K562 (cell line): ENCODE data around the gene NPDC1. TPM values are rescaled to one million over a fixed set of nuclear protein-coding genes. Genes with fewer than 3 reads are reported as not detected.

Experiments
- ARID4B ChIP-seq: sonication (generic); formaldehyde crosslinking; IDR thresholded peaks from 2 replicates; pipeline ENCODE4 v1.8.0; 2022; ENCODE audit warnings: mild to moderate bottlenecking, missing genetic modification reagents
- ARNT ChIP-seq, 2 experiments: fragments of 450-650 bp; IDR thresholded peaks; 2 replicates each; pipeline ENCODE4 v1.6.1; 2016; ENCODE audit warnings: mild to moderate bottlenecking in 1 of 2
- CEBPB ChIP-seq: fragments of 450-650 bp; IDR thresholded peaks from 2 replicates; pipeline ENCODE4 v1.6.1; 2016; ENCODE audit warnings: missing genetic modification characterization, missing compliant biosample characterization
- CTBP1 ChIP-seq: fragments of 450-650 bp; IDR thresholded peaks from 2 replicates; pipeline ENCODE4 v1.6.1; 2016; ENCODE audit warnings: borderline replicate concordance
- EWSR1 ChIP-seq: fragments of 450-650 bp; IDR thresholded peaks from 2 replicates; pipeline ENCODE4 v1.6.1; 2018; ENCODE audit warnings: borderline replicate concordance, mild to moderate bottlenecking, low read depth, moderate library complexity; ENCODE audit not compliant: partially characterized antibody
- HDGF ChIP-seq: fragments of 450-650 bp; IDR thresholded peaks from 2 replicates; pipeline ENCODE4 v1.6.1; 2016
- JUN ChIP-seq, 2 experiments: sonication (generic) in 1 of 2; formaldehyde crosslinking in 1 of 2; IDR thresholded peaks; 2 replicates each; pipeline versions ENCODE4 v1.6.1 to v1.8.0; 2012 to 2022; ENCODE audit warnings: borderline replicate concordance in 2 of 2, mild to moderate bottlenecking in 2 of 2, improper control_type of control experiment in 1 of 2, low read depth in 1 of 2, low read length in 1 of 2, missing genetic modification reagents in 1 of 2
- KAT2B ChIP-seq: IDR thresholded peaks from one replicate; pipeline ENCODE4 v1.6.1; 2012; ENCODE audit warnings: low read depth, mild to moderate bottlenecking, control low read depth, inconsistent platforms, low read length, moderate library complexity
- KLF1 ChIP-seq: fragments of 450-650 bp; IDR thresholded peaks from 2 replicates; pipeline ENCODE4 v1.6.1; 2016; ENCODE audit warnings: missing genetic modification characterization, missing compliant biosample characterization
- NR2C2 ChIP-seq, 2 experiments: fragments of 200-800 bp in 1 of 2; sonication (Bioruptor generic) in 1 of 2; sonication (generic) in 1 of 2; formaldehyde crosslinking in 1 of 2; IDR thresholded peaks; 2 replicates each; pipeline versions ENCODE4 v1.6.1 to v1.8.0; 2016 to 2022; ENCODE audit warnings: mild to moderate bottlenecking in 1 of 2, missing compliant biosample characterization in 1 of 2, missing genetic modification characterization in 1 of 2, missing genetic modification reagents in 1 of 2
- NR3C1 ChIP-seq: sonication (generic); formaldehyde crosslinking; IDR thresholded peaks from 2 replicates; pipeline ENCODE4 v1.8.1; 2022; ENCODE audit warnings: missing genetic modification reagents
- PCBP1 ChIP-seq: fragments of 200-400 bp; formaldehyde crosslinking; IDR thresholded peaks from 2 replicates; pipeline ENCODE4 v1.6.1; 2018; ENCODE audit warnings: mild to moderate bottlenecking, low read depth, low read length; ENCODE audit not compliant: poor library complexity, severe bottlenecking
- POLR2G ChIP-seq: fragments of 200-400 bp; formaldehyde crosslinking; IDR thresholded peaks from 2 replicates; pipeline ENCODE4 v1.6.1; 2017; ENCODE audit warnings: low read depth, mild to moderate bottlenecking, antibody characterized with exemption, low read length, moderate library complexity
- SRSF9 ChIP-seq: fragments of 200-400 bp; formaldehyde crosslinking; IDR thresholded peaks from 2 replicates; pipeline ENCODE4 v1.6.1; 2017; ENCODE audit warnings: low read depth, low read length, borderline replicate concordance
- STAT5B ChIP-seq: fragments of 250-450 bp; sonication (Bioruptor Pico); IDR thresholded peaks from 2 replicates; pipeline ENCODE4 v1.8.0; 2021; ENCODE audit warnings: mild to moderate bottlenecking, inconsistent platforms
- XRCC4 ChIP-seq: IDR thresholded peaks from one replicate; pipeline ENCODE4 v1.6.1; 2011; ENCODE audit not compliant: insufficient read depth, insufficient read length; ENCODE audit errors: extremely low read depth
- ZFX ChIP-seq: sonication (generic); formaldehyde crosslinking; IDR thresholded peaks from 2 replicates; pipeline ENCODE4 v1.8.0; 2022; ENCODE audit warnings: mild to moderate bottlenecking, missing genetic modification reagents, moderate library complexity
- ZNF354B ChIP-seq: fragments of 250-450 bp; sonication (Bioruptor Pico); IDR thresholded peaks from 2 replicates; pipeline ENCODE4 v1.4.0; 2020
- ZNF785 ChIP-seq: fragments of 250-450 bp; sonication (Bioruptor Pico); IDR thresholded peaks from 2 replicates; pipeline ENCODE4 v1.4.0; 2020; ENCODE audit warnings: mild to moderate bottlenecking
- polyA plus RNA-seq, 8 experiments: library from polyadenylated mRNA; depleted of rRNA in 4 of 8; stranded (reverse) in 5 of 8; unstranded in 3 of 8; fragments of >200 nt; fragmentation: Nextera tagmentation in 2 of 8; fragmentation: Illumina TruSeq in 1 of 8; extraction: Ambion mirVana in 2 of 8; extraction: Trizol in 1 of 8; gene quantifications; 2 replicates each; pipeline versions ENCODE4 v1.2.1 to v1.2.3, GENCODE V29; 2011 to 2014; ENCODE audit warnings: inconsistent platforms in 1 of 8, missing spikeins in 1 of 8
- total RNA-seq, 7 experiments: library from RNA; depleted of rRNA in 6 of 7; stranded (reverse); fragments of >200 nt in 6 of 7; fragmentation: Illumina TruSeq in 2 of 7; extraction: Trizol in 2 of 7; gene quantifications; 2 replicates each; pipeline versions ENCODE4 v1.2.1 to v1.2.3, GENCODE V29; 2011 to 2021; ENCODE audit warnings: low replicate concordance in 1 of 7
- TF ChIP-seq, protein P1 (sequence below): sonication (generic); formaldehyde crosslinking; IDR thresholded peaks from 2 replicates; pipeline ENCODE4 v1.8.0; 2023; ENCODE audit warnings: mild to moderate bottlenecking, missing genetic modification reagents

Gene NPDC1
- total and polyA plus RNA-seq, 9 of the 15 experiments (the other 6 are each of a cell fraction or from before 2014, with no cell fraction given): 0.06 to 2.1 (median 0.53) TPM; not detected in 3

DNA sequence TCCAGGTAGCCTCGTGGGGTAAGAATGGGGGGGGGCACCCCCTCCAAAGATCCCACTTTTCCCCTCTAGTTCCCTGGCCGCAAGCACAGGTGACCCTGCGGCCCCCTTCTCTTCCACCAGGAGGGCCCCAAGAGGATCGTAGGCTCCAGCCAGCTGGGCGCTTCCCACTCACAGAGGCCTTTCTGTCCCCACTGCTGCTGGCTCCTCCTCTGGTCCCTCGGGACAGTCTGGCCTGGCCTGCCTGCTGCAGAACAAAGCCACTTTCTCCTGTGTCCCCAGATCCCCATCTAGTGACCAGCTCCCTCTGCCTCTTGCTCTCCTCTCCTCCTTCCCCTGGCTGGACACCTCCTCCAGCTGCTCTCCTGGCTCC lies 24.9 kb upstream of the NPDC1 start (continued):
- no peak for TF ChIP-seq JUN (IDR thresholded peaks at IDR 0.05; ENCODE audit: borderline replicate concordance, low read depth, low read length)
- TF ChIP-seq JUN (CRISPR knock-in tag; IDR thresholded peaks at IDR 0.05; ENCODE audit: borderline replicate concordance): no peak
- no peak for TF ChIP-seq NR3C1 (CRISPR knock-in tag)
- no peak for TF ChIP-seq ZNF785 (CRISPR knock-in tag)
- TF ChIP-seq EWSR1: no peak
- TF ChIP-seq HDGF: 0 out of 2 replicates have a peak, but pooled peaks have one; percentile 23
- no peak for TF ChIP-seq KLF1 (tag)
- TF ChIP-seq XRCC4: no peak
- TF ChIP-seq STAT5B (CRISPR knock-in tag): no peak
- no peak for TF ChIP-seq NR2C2 (CRISPR knock-in tag; IDR thresholded peaks at IDR 0.05)
- TF ChIP-seq NR2C2 (tag; IDR thresholded peaks at IDR 0.05): peak; percentile 36; the same call in 1 of the 2 replicates
- peak; percentile 47 for TF ChIP-seq ARID4B
- TF ChIP-seq ZFX (CRISPR knock-in tag): peak; percentile 77
- TF ChIP-seq PCBP1: no peak
- TF ChIP-seq, protein P1, sequence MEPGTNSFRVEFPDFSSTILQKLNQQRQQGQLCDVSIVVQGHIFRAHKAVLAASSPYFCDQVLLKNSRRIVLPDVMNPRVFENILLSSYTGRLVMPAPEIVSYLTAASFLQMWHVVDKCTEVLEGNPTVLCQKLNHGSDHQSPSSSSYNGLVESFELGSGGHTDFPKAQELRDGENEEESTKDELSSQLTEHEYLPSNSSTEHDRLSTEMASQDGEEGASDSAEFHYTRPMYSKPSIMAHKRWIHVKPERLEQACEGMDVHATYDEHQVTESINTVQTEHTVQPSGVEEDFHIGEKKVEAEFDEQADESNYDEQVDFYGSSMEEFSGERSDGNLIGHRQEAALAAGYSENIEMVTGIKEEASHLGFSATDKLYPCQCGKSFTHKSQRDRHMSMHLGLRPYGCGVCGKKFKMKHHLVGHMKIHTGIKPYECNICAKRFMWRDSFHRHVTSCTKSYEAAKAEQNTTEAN (CRISPR knock-in tag): no peak
- TF ChIP-seq SRSF9: no peak
- no peak for TF ChIP-seq CTBP1
- TF ChIP-seq CEBPB: no peak
- TF ChIP-seq ARNT (IDR thresholded peaks at IDR 0.05): no peak
- no peak for TF ChIP-seq KAT2B
- TF ChIP-seq ZNF354B (CRISPR knock-in tag): no peak
- no peak for TF ChIP-seq POLR2G
